ENCODE measurements around the gene ZNF106.
A peak's percentile ranks its signal among the peaks of the same experiment; 100 is the strongest.

Gene ZNF106

GRCh38 chr15:42375252-42375651, 115.7 kb downstream of the ZNF106 start:
- TF ChIP-seq CTCF (IDR thresholded peaks at IDR 0.05; ENCODE audit: low read depth, low read length), result no peak
- H3K36me3 ChIP-seq, result no peaks in the 10 kb centered on the region

GRCh38 chr15:42374810-42375209, 116.1 kb downstream of the ZNF106 start:
- TF ChIP-seq CTCF (IDR thresholded peaks at IDR 0.05; ENCODE audit: low read depth, low read length), result no peak
- DNase-seq, result no peak
- H3K9me3 ChIP-seq, result no peaks in the 10 kb centered on the region
- no peaks in the 10 kb centered on the region for H3K4me1 ChIP-seq
- H3K4me3 ChIP-seq (ENCODE audit: low read depth, low read length), result no peak overlapping the region
- no peaks in the 10 kb centered on the region for H3K27me3 ChIP-seq
- no peaks in the 10 kb centered on the region for H3K36me3 ChIP-seq

More at GRCh38 chr15:42375252-42375651, 115.7 kb downstream of the ZNF106 start:
- no peak overlapping the region for H3K4me3 ChIP-seq (ENCODE audit: low read depth, low read length)
- H3K4me1 ChIP-seq, result no peaks in the 10 kb centered on the region
- no peak for DNase-seq
- no peaks in the 10 kb centered on the region for H3K27me3 ChIP-seq
- no peaks in the 10 kb centered on the region for H3K9me3 ChIP-seq

DNA sequence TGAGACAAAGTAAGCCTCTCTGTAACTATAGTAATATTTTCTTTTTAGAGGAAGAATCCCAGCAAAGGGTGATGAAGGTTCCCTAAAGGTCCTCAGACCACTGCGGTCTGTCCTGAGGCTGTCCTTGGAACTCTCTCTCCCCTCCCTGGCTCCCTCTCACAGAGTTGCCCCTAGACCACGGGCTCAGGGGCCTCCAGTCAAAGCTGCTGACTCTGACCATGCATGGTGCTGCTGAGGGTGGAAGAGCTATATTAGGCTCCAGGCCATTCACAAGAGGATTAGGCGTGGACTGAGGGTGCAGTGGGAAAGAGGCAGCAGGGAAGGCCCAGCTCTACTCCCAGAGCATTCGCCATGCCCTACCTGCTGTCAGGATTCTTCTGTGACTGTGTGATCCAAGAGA, 117.0 kb downstream of the ZNF106 start:
- Histone ChIP-seq H3K36me3 (no peaks in the 10 kb centered on the region), H3K4me3 (ENCODE audit: low read depth, low read length) (no peak overlapping the region), H3K9me3 (no peaks in the 10 kb centered on the region), H3K4me1 (no peaks in the 10 kb centered on the region), H3K27me3 (no peaks in the 10 kb centered on the region)
- no peak for DNase-seq
- no peak for TF ChIP-seq CTCF (IDR thresholded peaks at IDR 0.05; ENCODE audit: low read depth, low read length)

- no peaks in the 10 kb centered on the region for H3K27me3 ChIP-seq
- H3K4me1 ChIP-seq, result no peaks in the 10 kb centered on the region
- TF ChIP-seq CTCF (IDR thresholded peaks at IDR 0.05; ENCODE audit: low read depth, low read length), result no peak
- H3K9me3 ChIP-seq, result no peaks in the 10 kb centered on the region
- H3K4me3 ChIP-seq (ENCODE audit: low read depth, low read length), result no peak overlapping the region
- no peak for DNase-seq
- H3K36me3 ChIP-seq, result no peaks in the 10 kb centered on the region
Observed at GRCh38 chr15:42373274-42373673, 117.7 kb downstream of the ZNF106 start.

GRCh38 chr15:42371096-42371495, 119.8 kb downstream of the ZNF106 start:
- TF ChIP-seq CTCF (IDR thresholded peaks at IDR 0.05; ENCODE audit: low read depth, low read length), result peak; percentile 28; the same call in 1 of the 2 replicates
- H3K4me3 ChIP-seq (ENCODE audit: low read depth, low read length), result no peak overlapping the region
- H3K9me3 ChIP-seq, result no peaks in the 10 kb centered on the region
- H3K36me3 ChIP-seq, result no peaks in the 10 kb centered on the region
- peaks cover 4% of the 10 kb centered on the region; the same call in 1 of the 2 replicates for H3K27me3 ChIP-seq
- no peaks in the 10 kb centered on the region for H3K4me1 ChIP-seq
- no peak for DNase-seq

DNA sequence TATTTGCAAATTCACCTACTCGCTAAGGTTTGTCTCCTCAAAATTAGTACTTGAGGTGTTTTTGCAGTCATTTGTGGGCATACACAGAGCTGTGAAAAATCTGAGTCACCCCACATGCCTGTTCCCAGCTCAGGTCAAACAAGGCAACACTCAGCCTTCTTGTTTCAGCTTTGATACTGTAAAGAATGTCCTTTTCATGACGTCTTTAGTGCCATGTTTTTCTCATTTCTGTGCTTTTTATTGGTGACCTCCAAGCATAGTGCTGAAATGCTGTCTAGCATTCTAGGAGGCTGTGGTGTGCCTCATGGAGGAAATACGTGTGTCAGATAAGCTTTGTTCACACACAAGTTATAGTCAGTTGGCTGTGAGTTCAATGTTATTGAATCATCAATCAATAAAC, 122.8 kb downstream of the ZNF106 start:
- Histone ChIP-seq H3K36me3 (no peaks in the 10 kb centered on the region), H3K4me3 (ENCODE audit: low read depth, low read length) (no peak overlapping the region), H3K27me3 (peaks cover 4% of the 10 kb centered on the region; the same call in 1 of the 2 replicates), H3K9me3 (no peaks in the 10 kb centered on the region), H3K4me1 (no peaks in the 10 kb centered on the region)
- no peak for DNase-seq
- no peak for TF ChIP-seq CTCF (IDR thresholded peaks at IDR 0.05; ENCODE audit: low read depth, low read length)
